ENCODE measurements around the gene FLNC.

- TF ChIP-seq FOXK2 (IDR thresholded peaks at IDR 0.05): no peak
- no peak for TF ChIP-seq SP1 (IDR thresholded peaks at IDR 0.05)
- no peak for TF ChIP-seq FOXM1 (IDR thresholded peaks at IDR 0.05; ENCODE audit: borderline replicate concordance)
- TF ChIP-seq ARNT (IDR thresholded peaks at IDR 0.05): no peak
- TF ChIP-seq NFRKB (IDR thresholded peaks at IDR 0.05): no peak
- no peak for TF ChIP-seq BHLHE40 (IDR thresholded peaks at IDR 0.05; ENCODE audit: borderline replicate concordance)
- no peak for TF ChIP-seq TARDBP (IDR thresholded peaks at IDR 0.05)
- no peak for TF ChIP-seq ZNF384 (IDR thresholded peaks at IDR 0.05)
- no peak for TF ChIP-seq FOXA1 (IDR thresholded peaks at IDR 0.05)
- TF ChIP-seq CTBP1 (IDR thresholded peaks at IDR 0.05; ENCODE audit: borderline replicate concordance): no peak
- TF ChIP-seq SUZ12 (IDR thresholded peaks at IDR 0.05): no peak
- TF ChIP-seq L3MBTL2 (conservative IDR thresholded peaks at IDR 0.05): no peak
Observed at GRCh38 chr7:128867241-128867640, 37.0 kb downstream of the FLNC start.
